HG02884 (cell line): ENCODE data around the gene AGFG2.
"Not testable (repeated sequence)": the region's sequence is repeated elsewhere in the genome, so short reads cannot be mapped to it uniquely, and the experiment has no call there.

Source experiments
- ATAC-seq: cut with Tn5 transposase; IDR thresholded peaks from one replicate; pipeline ENCODE4 v1.9.1; 2021; ENCODE audit warnings: mild to moderate bottlenecking, moderate library complexity; ENCODE audit not compliant: unreplicated experiment

AGFG2 gene

GRCh38 chr7:100520138-100520537 is 18.9 kb upstream of the AGFG2 start:
- no peak for ATAC-seq

GRCh38 chr7:100521076-100521475 is 17.9 kb upstream of the AGFG2 start:
- ATAC-seq = no peak

- ATAC-seq = not testable (repeated sequence)
These were observed 17.0 kb upstream of the AGFG2 start for GRCh38 chr7:100521909-100522593.

- ATAC-seq = not testable (repeated sequence)
These were observed 15.8 kb upstream of the AGFG2 start for GRCh38 chr7:100523192-100523591.

- not testable (repeated sequence) for ATAC-seq
These were observed 10.7 kb upstream of the AGFG2 start for GRCh38 chr7:100528108-100528866.

DNA sequence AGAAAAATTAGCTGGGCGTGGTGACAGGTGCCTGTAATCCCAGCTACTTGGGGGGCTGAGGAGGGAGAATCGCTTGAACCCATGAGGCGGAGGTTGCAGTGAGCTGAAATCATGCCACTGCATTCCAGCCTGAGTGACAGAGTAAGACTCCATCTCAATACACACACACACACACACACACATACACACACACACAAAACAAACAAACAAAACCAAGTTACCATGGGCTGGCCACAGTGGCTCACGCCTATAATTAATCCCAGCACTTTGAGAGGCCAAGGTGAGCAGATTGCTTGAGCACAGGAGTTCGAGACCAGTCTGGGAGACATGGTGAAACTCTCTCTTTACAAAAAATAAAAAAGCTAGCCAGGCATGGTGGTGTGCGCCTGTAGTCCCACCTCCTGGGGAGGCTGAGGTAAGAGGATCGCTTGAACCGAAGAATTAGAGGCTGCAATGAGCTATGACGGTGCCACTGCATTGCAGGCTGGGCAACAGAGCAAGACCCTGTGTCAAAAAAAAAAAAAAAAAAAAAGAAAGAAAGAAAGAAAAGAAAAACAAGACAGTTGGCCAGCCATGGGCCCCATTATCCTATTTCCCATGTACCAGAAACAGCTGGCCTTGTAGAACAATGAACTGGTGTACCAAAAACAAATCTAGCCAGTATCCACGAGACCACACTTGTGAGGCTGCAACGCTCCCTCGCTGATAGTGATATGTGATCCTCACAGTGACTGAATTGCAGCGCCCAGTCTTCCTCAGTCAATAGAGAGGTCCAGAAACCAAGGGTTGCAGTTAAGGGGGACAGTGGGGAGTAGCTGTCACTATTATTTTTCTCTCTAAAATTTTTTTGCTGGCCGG is 6.6 kb upstream of the AGFG2 start:
- ATAC-seq = no peak

DNA sequence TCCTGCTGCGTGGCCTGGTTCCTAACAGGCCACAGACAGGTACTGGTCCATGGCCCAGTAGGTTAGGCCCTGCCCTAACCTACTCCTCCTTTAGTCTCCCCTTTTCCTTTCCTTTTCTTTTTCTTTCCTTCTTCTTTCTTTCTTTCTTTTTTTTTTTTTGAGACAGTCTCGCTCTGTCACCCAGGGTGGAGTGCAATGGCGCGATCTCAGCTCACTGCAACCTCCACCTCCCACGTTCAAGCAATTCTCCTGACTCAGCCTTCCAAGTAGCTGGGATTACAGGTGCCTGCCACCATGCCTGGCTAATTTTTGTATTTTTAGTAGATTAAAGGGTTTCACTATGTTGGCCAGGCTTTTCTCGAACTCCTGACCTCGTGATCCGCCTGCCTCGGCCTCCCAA is 3.0 kb upstream of the AGFG2 start:
- not testable (repeated sequence) for ATAC-seq

DNA sequence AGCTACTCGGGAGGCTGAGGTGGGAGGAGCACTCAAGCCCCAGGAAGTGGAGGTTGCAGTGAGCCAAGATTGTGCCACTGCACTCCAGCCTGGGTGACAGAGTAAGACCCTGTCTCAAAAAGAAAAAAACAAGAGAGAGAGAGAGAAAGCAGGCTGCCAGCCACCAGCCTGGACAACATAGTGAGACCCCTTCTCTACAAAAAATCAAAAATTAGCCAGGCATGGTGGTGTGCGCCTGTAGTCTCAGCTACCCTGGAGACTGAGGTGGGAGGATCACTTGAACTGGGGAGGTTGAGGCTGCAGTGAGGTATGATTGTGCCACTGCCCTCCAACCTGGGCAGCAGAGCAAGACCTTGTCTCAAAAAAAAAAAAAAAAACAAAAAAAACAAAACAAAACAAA is 2.3 kb upstream of the AGFG2 start:
- not testable (repeated sequence) for ATAC-seq

- no peak for ATAC-seq
These were observed 702 bp upstream of the AGFG2 start for GRCh38 chr7:100538348-100538653.

DNA sequence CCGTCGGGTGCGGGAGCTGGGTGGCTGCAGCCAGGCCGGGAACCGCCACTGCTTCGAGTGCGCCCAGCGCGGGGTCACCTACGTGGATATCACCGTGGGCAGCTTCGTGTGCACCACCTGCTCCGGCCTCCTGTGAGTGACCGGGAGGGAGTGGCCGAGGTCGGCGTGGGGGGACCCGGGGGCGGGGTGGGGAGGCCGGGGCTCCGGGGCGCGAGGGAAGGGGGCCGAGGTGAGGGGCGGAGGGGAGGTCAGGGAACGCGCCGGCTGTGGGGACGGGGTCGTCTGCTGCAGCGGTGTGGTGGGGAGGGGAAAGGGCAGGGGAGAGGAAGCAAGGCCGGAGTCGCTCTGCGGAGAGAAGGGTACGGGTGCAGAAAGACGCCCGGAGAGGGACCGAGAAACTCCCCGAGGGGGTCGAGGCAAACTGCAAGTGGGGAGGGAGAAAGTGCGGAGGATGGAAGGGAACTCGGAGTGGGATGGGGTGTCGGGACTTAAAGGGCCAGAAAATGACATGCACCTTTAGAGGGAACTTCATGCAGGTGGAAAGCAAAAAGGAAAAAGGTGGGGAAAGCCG is 518 bp downstream of the AGFG2 start:
- no peak for ATAC-seq

- ATAC-seq = no peak
These were observed 1.2 kb downstream of the AGFG2 start for GRCh38 chr7:100540073-100540723.

DNA sequence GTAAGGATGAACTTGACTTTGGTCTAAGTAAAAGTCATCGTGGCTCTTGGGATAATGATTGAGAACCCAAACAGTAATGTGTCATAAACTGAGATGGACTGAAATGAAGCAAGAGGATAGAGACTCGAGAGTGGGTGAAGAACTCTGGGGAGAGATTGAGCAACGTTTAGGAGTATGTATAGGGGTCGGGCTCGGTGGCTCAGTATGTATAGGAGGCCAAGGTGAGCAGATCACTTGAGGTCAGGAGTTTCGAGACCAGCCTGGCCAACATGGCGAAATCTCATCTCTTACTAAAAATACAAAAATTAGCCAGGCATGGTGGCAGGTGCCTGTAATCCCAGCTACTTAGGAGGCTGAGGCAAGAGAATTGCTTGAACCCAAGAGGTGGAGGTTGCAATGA is 2.3 kb downstream of the AGFG2 start:
- ATAC-seq = not testable (repeated sequence)

DNA sequence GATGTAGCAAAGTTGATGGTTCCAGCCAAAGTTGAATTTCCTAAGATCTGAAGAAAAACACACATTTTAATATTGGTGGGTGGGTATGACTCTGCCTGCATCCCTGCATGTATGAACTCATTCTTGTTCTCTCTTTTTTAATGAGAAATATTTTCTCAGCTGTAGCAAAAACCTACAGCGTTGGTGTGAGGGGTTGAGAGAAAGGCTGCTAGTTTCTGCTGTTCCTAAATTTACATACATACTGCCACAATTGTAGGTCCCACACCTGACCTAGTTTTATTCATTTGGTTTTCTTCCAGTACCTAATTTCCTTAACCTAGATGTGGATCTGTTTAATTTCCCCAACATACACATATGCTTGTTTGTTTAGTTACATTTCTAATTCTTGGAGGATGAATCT is 4.6 kb downstream of the AGFG2 start:
- no peak for ATAC-seq

GRCh38 chr7:100544386-100544785 is 5.4 kb downstream of the AGFG2 start:
- no peak for ATAC-seq

DNA sequence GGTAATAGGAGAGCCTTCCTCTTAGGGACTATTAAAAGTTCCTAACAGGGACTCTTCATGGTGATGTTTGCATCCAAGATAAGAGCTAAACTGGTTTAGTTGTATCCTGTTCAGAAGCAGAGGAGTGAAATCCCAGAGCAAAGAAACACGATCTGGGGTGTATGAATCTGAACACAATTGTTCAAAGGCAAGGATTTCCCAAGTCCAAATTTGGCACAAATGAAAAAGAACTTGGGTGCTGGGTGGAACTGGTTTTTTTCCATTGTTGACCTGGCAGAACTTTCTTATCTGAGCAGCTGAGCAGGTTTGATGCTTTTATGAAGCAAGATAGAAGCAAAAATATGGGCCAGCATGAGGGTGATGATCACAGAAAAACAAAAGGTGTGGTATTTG is 6.0 kb downstream of the AGFG2 start:
- no peak for ATAC-seq

GRCh38 chr7:100545360-100546128 is 6.5 kb downstream of the AGFG2 start:
- peak; percentile 44 for ATAC-seq

DNA sequence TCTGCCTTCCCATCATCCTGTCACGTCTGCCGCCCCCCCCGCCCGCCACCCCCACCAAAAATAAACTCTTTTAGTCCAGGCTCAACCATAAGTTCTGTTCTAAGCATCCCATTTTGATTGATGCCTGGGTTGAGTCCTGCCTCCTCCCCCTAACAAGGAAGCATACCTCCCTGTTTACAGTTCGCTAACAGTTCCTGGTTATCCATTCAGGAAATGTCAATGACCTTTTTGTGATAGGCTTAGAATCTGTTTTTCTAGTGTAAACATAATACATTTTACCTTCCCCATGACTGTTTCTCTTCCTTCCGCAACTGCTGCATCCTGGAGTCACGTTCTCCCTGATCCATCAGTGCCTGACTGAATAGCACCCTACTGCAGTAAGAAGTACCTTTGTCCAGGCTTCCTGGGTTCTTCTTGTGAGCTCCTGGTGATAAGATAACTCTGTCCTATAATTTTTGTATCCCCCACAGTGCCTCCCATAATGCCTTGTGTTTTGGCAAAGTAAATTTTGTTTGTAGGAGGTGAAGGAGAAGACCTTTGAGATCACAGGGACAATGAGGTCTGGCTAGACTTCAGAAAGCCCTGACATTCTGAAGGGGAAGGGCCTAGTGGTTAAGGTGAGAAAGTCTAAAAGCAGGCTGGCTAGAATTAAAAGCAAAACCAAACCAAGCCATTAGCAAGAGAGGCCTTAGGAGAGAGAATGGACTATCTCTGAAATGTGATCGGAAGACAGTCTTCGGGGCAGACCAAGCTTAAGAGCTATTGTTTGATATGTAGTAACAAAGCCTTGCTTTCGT is 7.3 kb downstream of the AGFG2 start:
- ATAC-seq = no peak

GRCh38 chr7:100546926-100547800 is 8.2 kb downstream of the AGFG2 start:
- no peak for ATAC-seq
